Common myeloid progenitor, CD34-positive (primary cell): ENCODE measurements around the gene ZDHHC3. TPM values are rescaled to one million over a fixed set of nuclear protein-coding genes. Genes with fewer than 3 reads are reported as not detected.

Source experiments
- CTCF ChIA-PET: fragments of 350-600 bp; sonication (Branson Sonifier 250); formaldehyde crosslinking; loops from one replicate; lab custom pipeline; 2021; ENCODE audit warnings: antibody characterized with exemption; lab: Charles Lee
- POLR2A ChIA-PET: fragments of 350-600 bp; sonication (Branson Sonifier 250); formaldehyde crosslinking; loops from one replicate; lab custom pipeline; 2021; ENCODE audit warnings: antibody characterized with exemption; lab: Charles Lee
- DNase-seq, 3 donors: peaks; one replicate each; pipeline versions ENCODE4 v3.0.0 to v3.0.0-alpha.2; 2013
- H3K27ac ChIP-seq, 2 experiments: 1 replicate in 1 of 2; 2 replicates in 1 of 2; pipeline ENCODE4 v1.7.0; 2013; ENCODE audit warnings: inconsistent platforms in 2 of 2, low read length in 2 of 2, mild to moderate bottlenecking in 2 of 2, low read depth in 1 of 2, moderate library complexity in 1 of 2; ENCODE audit not compliant: severe bottlenecking in 2 of 2, insufficient read depth in 1 of 2, poor library complexity in 1 of 2
- H3K27me3 ChIP-seq, 5 experiments: replicated peaks in 2 of 5; 1 replicate in 3 of 5; 2 replicates in 2 of 5; pipeline versions ENCODE4 v1.6.1 to v1.7.0; 2013; ENCODE audit warnings: low read length in 4 of 5, mild to moderate bottlenecking in 2 of 5, moderate library complexity in 2 of 5, inconsistent platforms in 1 of 5; ENCODE audit not compliant: insufficient read depth in 5 of 5, control insufficient read depth in 4 of 5
- H3K36me3 ChIP-seq, 4 experiments: 1 replicate in 2 of 4; 2 replicates in 2 of 4; pipeline versions ENCODE4 v1.6.1 to v1.7.0; 2013; ENCODE audit warnings: low read length in 3 of 4, control low read depth in 1 of 4, mild to moderate bottlenecking in 1 of 4; ENCODE audit not compliant: control insufficient read depth in 4 of 4, insufficient read depth in 4 of 4
- H3K4me1 ChIP-seq, 4 experiments: 1 replicate in 3 of 4; 2 replicates in 1 of 4; pipeline versions ENCODE4 v1.6.1 to v1.7.1; 2013; ENCODE audit warnings: low read length in 3 of 4, mild to moderate bottlenecking in 3 of 4, control low read depth in 1 of 4, inconsistent platforms in 1 of 4, moderate library complexity in 1 of 4; ENCODE audit not compliant: control insufficient read depth in 4 of 4, insufficient read depth in 4 of 4; ENCODE audit errors: control extremely low read depth in 1 of 4
- H3K4me3 ChIP-seq, 7 experiments: 1 replicate in 4 of 7; 2 replicates in 3 of 7; pipeline versions ENCODE4 v1.5.1 to v1.7.0; 2013; ENCODE audit warnings: mild to moderate bottlenecking in 7 of 7, low read length in 6 of 7, moderate library complexity in 6 of 7, inconsistent platforms in 2 of 7, low read depth in 2 of 7, control low read depth in 1 of 7; ENCODE audit not compliant: insufficient read depth in 4 of 7, control insufficient read depth in 1 of 7; ENCODE audit errors: extremely low read depth in 1 of 7
- H3K9me3 ChIP-seq, 5 experiments: 1 replicate in 4 of 5; 2 replicates in 1 of 5; pipeline versions ENCODE4 v1.6.1 to v1.7.1; 2013; ENCODE audit warnings: low read length in 4 of 5, mild to moderate bottlenecking in 2 of 5, inconsistent platforms in 1 of 5, low read depth in 1 of 5, moderate library complexity in 1 of 5; ENCODE audit not compliant: control insufficient read depth in 4 of 5, insufficient read depth in 2 of 5; ENCODE audit errors: control extremely low read depth in 1 of 5
- WGBS: methylation state at CpG from one replicate; pipeline ENCODE4 v1.1.5; 2013; ENCODE audit not compliant: insufficient coverage; 5-methylcytosine and 5-hydroxymethylcytosine counted together
- polyA plus RNA-seq: library from polyadenylated mRNA; unstranded; fragments of 120-200 nt; gene quantifications from one replicate; pipeline ENCODE4 v1.2.1, GENCODE V29; 2013

The ZDHHC3 gene
- polyA plus RNA-seq, result 39.6 TPM

- peak within 1 kb of the TSS; percentile 85 to 98 (median 93) for H3K4me3 ChIP-seq
- peak; percentile 88 to 93 (median 92) for DNase-seq
- peaks cover 15 to 44% (median 27%) of the 10 kb centered on the region in 4 experiments for H3K4me1 ChIP-seq
- peaks cover 0 to 9% (median 1%) of the 10 kb centered on the region in 4 experiments for H3K36me3 ChIP-seq
- H3K9me3 ChIP-seq, result no peaks in the 10 kb centered on the region
- no peaks in the 10 kb centered on the region for H3K27me3 ChIP-seq
- ChIA-PET POLR2A (interaction anchor here (0.5 to 0.7 kb wide), 7 partner anchors 13 to 1942 kb away, joined by 3 to 5 read pairs (median 3); no protein-coding TSS in a partner anchor), CTCF (interaction anchor here (0.6 to 3.4 kb wide), 8 partner anchors 9 to 537 kb away, joined by 3 to 19 read pairs (median 3); no protein-coding TSS in a partner anchor)
- H3K27ac ChIP-seq, result peak within 1 kb of the TSS; percentile 67 to 86
- under 1% methylated on average over 74 of the region's 82 CpGs for WGBS
These were observed at the start of gene ZDHHC3, which contains the start of gene EXOSC7 for GRCh38 chr3:44976002-44976815. ZDHHC3 (minus strand) TSS chr3:44976174; CDS start chr3:44959436, 16,738 bp downstream. EXOSC7 (plus strand) TSS chr3:44976244; CDS start chr3:44976278, 34 bp downstream.

- POLR2A ChIA-PET, result no interaction called here
- H3K4me1 ChIP-seq, result peaks cover 0 to 60% (median 26%) of the 10 kb centered on the region in 4 experiments
- no peak overlapping the region for H3K27ac ChIP-seq
- DNase-seq, result no peak
- no peak overlapping the region for H3K4me3 ChIP-seq
- 68% methylated on average over 5 of the region's 6 CpGs for WGBS
- no peaks in the 10 kb centered on the region for H3K36me3 ChIP-seq
- no peaks in the 10 kb centered on the region for H3K9me3 ChIP-seq
- H3K27me3 ChIP-seq, result no peaks in the 10 kb centered on the region
- CTCF ChIA-PET, result no interaction called here
These were observed 48.7 kb upstream of the ZDHHC3 start for GRCh38 chr3:45024542-45025255.

- CTCF ChIA-PET, result interaction anchor here (1.0 kb wide), 1 partner anchor 484 kb away, joined by 3 read pairs; no protein-coding TSS in a partner anchor
- WGBS, result no CpG with 5 or more reads among the region's 3 CpGs
- no peak for DNase-seq
- no peak overlapping the region for H3K4me3 ChIP-seq
- no peak overlapping the region for H3K27ac ChIP-seq
- no peaks in the 10 kb centered on the region for H3K9me3 ChIP-seq
- peaks cover 0 to 70% (median 30%) of the 10 kb centered on the region in 4 experiments for H3K4me1 ChIP-seq
- H3K27me3 ChIP-seq, result no peaks in the 10 kb centered on the region
- POLR2A ChIA-PET, result no interaction called here
- H3K36me3 ChIP-seq, result no peaks in the 10 kb centered on the region
These were observed 47.7 kb upstream of the ZDHHC3 start for GRCh38 chr3:45023675-45024074.

GRCh38 chr3:45021524-45022297 lies 45.7 kb upstream of the ZDHHC3 start:
- Histone ChIP-seq H3K36me3 (no peaks in the 10 kb centered on the region), H3K27me3 (no peaks in the 10 kb centered on the region), H3K4me3 (no peak overlapping the region), H3K9me3 (no peaks in the 10 kb centered on the region), H3K27ac (no peak overlapping the region), H3K4me1 (peaks cover 4 to 82% (median 41%) of the 10 kb centered on the region in 4 experiments)
- CTCF ChIA-PET, result interaction anchor here (0.9 to 1.3 kb wide), 3 partner anchors 9 to 15 kb away, joined by 3 to 6 read pairs (median 3); no protein-coding TSS in a partner anchor
- DNase-seq, result no peak
- 91% methylated on average over 11 of the region's 12 CpGs for WGBS
- POLR2A ChIA-PET, result no interaction called here

- CTCF ChIA-PET, result interaction anchor here (0.9 to 1.3 kb wide), 2 partner anchors 14 to 16 kb away, joined by 3 to 6 read pairs; no protein-coding TSS in a partner anchor
- H3K4me1 ChIP-seq, result peaks cover 5 to 81% (median 39%) of the 10 kb centered on the region in 4 experiments
- H3K9me3 ChIP-seq, result no peaks in the 10 kb centered on the region
- no peak for DNase-seq
- POLR2A ChIA-PET, result no interaction called here
- H3K36me3 ChIP-seq, result peaks cover 0 to 4% (median 0%) of the 10 kb centered on the region in 4 experiments
- 62% methylated on average over 6 of the region's 8 CpGs for WGBS
- H3K4me3 ChIP-seq, result peak overlapping the region in 1 of 7 experiments; percentile 29
- no peaks in the 10 kb centered on the region for H3K27me3 ChIP-seq
- H3K27ac ChIP-seq, result no peak overlapping the region
These were observed 44.6 kb upstream of the ZDHHC3 start for GRCh38 chr3:45020534-45020933.

- 0% methylated on average over 4 of the region's 5 CpGs for WGBS
- peaks cover 5 to 75% (median 38%) of the 10 kb centered on the region in 4 experiments for H3K4me1 ChIP-seq
- CTCF ChIA-PET, result interaction anchor here (0.9 to 2.6 kb wide), 9 partner anchors 10 to 485 kb away, joined by 3 to 12 read pairs (median 4); no protein-coding TSS in a partner anchor
- POLR2A ChIA-PET, result interaction anchor here (0.7 kb wide), 1 partner anchor 42 kb away, joined by 4 read pairs; the partner anchor contains the start of gene EXOSC7
- peak overlapping the region; percentile 37 to 62 for H3K27ac ChIP-seq
- no peaks in the 10 kb centered on the region for H3K9me3 ChIP-seq
- peak; percentile 40 to 92 (median 87) for DNase-seq
- H3K36me3 ChIP-seq, result peaks cover 0 to 23% (median 2%) of the 10 kb centered on the region in 4 experiments
- H3K27me3 ChIP-seq, result no peaks in the 10 kb centered on the region
- peak overlapping the region in 2 of 7 experiments; percentile 22 to 39 for H3K4me3 ChIP-seq
These were observed 41.8 kb upstream of the ZDHHC3 start for GRCh38 chr3:45017821-45018220.
